SIG-M5 treated with dmso at 0.1 percent for 504 hours (cell line): Measurements from ENCODE around the gene ADAT3.
A peak's percentile ranks its signal among the peaks of the same experiment; 100 is the strongest.

ENCODE experiments used
- DNase-seq: peaks from one replicate; lab custom pipeline; 2025; ENCODE audit not compliant: unreplicated experiment; lab: John Stamatoyannopoulos, UW

The ADAT3 gene

GRCh38 chr19:1912760-1913505, 7.7 kb downstream of the ADAT3 start:
- DNase-seq = no peak

DNA sequence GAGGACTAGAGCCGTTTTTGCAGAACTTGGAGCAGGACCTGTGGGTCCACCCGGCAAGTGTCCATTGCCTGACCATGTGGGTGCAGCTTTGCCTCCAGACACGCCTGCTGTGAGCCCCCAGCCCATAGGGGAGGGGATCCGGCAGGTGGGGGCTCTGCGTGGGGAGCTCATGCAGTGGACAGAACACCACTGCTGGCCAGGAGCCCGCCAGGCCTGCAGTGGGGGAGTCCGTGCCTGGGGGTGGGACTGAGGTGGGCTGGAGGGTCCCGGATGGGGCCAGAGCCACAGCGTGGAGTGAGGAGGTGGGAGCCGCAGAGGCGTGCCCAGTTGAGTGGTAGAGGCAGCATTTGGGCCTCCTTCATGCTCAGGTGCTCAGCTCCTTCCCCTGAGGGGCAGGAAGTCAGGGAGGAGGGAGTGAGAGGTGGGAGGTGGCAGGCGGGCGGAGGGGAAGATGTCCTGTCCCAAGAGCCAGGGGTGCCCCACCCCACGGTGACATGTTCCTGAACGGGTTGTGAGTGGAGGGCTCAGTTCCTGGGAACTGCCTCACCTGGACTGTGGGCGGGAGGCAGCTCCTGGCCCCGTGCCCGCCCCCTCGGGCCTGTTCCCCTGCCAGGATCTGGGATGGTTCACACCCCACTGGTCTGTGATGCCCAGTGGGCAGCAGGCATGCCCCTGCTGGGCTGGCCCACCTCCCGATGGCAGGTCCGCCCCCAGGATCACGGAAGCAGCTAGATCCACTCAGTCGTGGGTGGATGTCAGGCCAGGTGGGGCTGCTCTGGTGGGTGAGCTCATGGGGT, 8.8 kb downstream of the ADAT3 start:
- DNase-seq = no peak

GRCh38 chr19:1914826-1915341, 9.7 kb downstream of the ADAT3 start:
- no peak for DNase-seq

DNA sequence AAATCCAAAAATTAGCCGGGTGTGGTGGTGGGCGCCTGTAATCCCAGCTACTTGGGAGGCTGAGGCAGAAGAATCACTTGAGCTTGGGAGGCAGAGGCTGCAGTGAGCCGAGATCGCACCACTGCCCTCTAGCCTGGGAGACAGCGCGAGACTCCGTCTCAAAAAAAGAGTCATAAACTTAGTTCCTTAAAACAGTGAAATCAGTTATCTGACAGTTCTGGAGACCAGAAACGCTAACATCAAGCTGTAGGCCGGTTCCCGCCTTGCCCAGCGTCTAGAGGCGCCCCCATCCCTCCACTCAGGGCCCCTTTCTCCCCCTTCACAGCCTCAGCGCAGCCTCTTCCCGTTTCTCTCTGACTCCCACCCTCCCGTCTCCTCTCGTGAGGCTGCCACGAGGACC, 11.9 kb downstream of the ADAT3 start:
- no peak for DNase-seq

- DNase-seq = no peak
Observed at GRCh38 chr19:1917926-1918325, 12.7 kb downstream of the ADAT3 start.

DNA sequence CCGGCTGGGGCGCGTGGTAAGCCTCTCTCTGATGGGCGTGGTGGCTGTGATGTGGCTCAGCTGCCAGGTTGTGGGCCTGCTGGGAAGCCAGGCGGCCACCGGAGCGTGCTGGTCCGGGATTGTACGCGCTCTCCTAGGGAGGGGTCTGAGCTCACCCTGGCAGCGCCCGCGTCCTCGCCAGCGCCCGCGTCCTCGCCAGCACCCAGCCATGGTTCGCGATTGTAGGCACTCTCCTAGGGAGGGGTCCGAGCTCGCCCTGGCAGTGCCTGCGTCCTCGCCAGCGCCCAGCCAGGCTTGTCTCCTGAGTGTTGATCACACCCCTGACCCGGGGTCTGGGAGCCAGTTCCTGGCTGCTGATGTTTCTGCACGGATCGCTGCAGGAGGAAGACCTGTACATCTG, 13.8 kb downstream of the ADAT3 start:
- no peak for DNase-seq

DNA sequence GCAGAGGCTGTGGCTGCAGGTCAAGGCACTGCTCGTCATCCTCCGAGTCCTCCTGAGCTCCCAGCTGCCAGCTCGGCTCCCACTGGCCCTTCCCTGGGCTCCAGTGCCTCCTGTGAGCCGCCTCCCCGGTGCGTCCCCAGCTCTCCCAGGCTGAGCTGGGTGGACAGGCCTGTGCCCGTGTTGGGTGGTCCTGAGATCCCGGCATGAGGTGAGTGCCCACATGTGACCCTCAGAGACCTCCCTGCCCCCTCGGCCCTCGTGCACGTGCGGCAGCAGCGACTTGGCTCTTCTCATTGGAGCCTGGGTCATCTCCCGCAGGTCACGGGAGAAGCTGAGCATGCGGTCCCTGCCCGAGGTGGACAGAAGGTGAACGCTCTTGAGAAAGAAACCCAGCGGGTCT, 15.4 kb downstream of the ADAT3 start:
- no peak for DNase-seq

GRCh38 chr19:1921326-1921725, 16.1 kb downstream of the ADAT3 start:
- DNase-seq = no peak

- no peak for DNase-seq
Observed at GRCh38 chr19:1921825-1922224, 16.6 kb downstream of the ADAT3 start.

GRCh38 chr19:1922803-1923202, 17.6 kb downstream of the ADAT3 start:
- no peak for DNase-seq

GRCh38 chr19:1923319-1923718, 18.1 kb downstream of the ADAT3 start:
- DNase-seq = peak; percentile 35

GRCh38 chr19:1924320-1924961, 19.2 kb downstream of the ADAT3 start:
- no peak for DNase-seq

GRCh38 chr19:1925544-1925943, 20.3 kb downstream of the ADAT3 start:
- no peak for DNase-seq

DNA sequence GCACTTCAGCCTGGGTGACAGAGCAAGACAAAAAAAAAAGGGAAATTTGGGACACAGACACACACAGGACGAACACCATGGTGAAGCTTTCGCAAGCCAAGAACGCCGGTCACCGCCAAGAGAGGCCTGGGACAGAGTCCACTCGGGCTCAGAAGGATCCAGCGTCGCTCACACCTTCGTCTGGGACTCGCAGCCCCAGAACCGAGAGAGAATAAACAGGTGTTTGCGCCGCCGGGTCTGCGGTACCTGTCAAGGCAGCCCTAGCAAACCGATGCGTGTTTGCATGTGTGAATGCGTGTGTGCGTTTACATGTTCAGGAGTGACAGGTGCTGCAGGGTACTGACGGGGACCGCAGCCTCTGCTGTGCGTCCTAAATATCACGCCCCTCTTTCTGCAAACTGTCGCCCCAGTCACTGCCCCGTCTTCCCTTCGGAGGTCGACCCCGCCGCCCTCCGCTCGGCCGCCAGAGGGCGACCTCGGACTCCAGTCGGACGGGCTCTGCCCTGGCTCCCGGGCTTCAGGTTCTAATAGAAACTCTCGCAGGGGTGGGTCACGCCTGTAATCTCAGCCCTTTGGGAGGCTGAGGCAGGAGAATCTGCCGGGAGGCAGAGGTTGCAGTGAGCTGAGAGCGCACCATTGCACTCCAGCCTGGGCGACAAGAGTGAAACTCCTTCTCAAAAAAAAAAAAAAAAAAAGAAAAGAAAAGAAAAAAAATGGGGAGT, 24.0 kb downstream of the ADAT3 start:
- peak; percentile 63 for DNase-seq

DNA sequence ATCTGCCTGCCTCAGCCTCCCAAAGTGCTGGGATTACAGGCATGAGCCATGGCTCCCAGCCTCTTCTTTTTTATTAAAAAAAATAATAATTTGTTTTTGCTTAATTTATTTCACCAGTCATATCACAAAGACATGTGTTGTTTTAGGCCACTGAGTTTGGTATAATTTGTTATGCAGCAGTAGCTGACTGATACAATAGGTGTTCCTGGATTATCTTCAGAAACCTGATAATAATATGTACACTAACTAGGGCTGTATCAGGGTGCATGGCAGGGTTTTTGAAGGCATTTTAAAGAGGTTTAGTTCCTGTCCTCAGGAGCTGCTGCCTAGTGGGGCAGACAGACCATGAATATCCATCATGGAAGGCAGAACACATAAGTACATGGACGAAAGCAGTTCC, 26.2 kb downstream of the ADAT3 start:
- no peak for DNase-seq

- no peak for DNase-seq
Observed at GRCh38 chr19:1932395-1932794, 27.2 kb downstream of the ADAT3 start.

DNA sequence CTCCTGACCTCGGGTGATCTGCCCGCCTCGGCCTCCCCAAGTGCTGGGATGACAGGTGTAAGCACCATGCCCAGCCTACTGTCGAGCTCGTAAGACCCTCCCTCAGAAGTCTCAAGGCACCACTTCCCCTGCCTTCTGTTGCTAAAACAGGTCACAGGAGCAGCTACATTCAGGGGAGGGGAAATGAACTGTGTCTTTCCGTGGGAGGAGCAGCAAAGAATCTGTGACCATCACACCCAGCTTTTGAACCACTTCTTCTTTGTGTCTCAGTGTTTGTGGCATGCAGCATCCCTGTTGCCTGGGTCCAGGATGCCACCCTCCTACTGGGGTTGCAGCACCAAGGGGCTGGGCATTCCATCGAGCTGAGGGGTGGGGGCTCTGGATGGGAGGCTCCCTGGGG, 28.0 kb downstream of the ADAT3 start:
- DNase-seq = no peak

DNA sequence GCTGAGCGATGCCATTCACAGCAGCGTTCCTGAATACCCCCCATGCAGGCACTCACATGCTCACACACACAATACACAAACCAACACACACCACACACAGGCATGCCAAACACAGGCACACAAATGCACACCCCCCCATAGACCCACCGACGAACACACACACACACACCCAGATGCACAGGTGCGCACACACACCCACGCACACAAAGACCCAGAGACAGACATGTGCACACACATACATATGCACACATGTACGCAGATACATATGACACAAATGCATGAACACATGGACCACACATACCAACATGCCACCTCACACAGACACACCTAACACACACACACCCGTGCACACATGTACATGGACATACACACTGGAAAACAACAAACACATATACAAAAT, 28.7 kb downstream of the ADAT3 start:
- no peak for DNase-seq

DNA sequence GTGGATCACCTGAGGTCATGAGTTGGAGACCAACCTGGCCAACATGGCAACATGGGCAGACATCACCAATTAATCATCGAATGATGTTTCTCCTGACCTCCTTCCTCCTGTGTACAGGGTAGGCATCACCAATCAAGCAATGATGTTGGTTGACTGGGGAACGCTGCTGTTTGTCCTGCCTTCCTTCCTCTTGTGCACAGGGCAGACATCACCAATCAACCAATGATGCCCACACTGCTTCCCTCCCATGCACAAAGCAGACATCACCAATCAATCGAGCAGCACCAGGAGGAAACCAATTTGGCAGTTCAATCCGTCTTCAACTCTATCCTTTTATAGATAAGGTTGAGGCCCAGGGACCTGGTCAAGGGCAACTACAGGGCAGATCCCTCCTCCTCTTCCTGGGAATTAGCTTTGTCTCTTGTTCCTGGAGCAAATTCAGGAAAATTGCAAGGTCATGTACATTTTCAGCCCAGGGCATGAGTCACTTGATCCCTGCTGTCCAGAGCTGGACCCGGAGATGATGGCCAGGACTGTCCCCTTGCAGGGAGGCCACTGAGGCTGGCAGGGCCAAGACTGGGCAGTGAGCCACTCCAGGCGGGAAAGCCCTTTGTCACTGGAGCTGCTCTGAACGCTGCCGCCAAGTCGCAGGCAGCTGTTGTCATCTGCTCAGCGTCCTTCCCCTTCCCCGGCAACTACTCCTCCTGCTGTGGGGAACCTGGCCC, 30.4 kb downstream of the ADAT3 start:
- no peak for DNase-seq

GRCh38 chr19:1936430-1936829, 31.2 kb downstream of the ADAT3 start:
- no peak for DNase-seq
